ENCODE measurements around the gene DNAJC3. TPM values are rescaled to one million over a fixed set of nuclear protein-coding genes. Genes with fewer than 3 reads are reported as not detected.

Gene DNAJC3
- total and polyA plus RNA-seq, 2 of the 13 experiments (the other 11 are each of a cell fraction or from before 2014, with no cell fraction given), result 10.4 to 48.2 TPM

DNA sequence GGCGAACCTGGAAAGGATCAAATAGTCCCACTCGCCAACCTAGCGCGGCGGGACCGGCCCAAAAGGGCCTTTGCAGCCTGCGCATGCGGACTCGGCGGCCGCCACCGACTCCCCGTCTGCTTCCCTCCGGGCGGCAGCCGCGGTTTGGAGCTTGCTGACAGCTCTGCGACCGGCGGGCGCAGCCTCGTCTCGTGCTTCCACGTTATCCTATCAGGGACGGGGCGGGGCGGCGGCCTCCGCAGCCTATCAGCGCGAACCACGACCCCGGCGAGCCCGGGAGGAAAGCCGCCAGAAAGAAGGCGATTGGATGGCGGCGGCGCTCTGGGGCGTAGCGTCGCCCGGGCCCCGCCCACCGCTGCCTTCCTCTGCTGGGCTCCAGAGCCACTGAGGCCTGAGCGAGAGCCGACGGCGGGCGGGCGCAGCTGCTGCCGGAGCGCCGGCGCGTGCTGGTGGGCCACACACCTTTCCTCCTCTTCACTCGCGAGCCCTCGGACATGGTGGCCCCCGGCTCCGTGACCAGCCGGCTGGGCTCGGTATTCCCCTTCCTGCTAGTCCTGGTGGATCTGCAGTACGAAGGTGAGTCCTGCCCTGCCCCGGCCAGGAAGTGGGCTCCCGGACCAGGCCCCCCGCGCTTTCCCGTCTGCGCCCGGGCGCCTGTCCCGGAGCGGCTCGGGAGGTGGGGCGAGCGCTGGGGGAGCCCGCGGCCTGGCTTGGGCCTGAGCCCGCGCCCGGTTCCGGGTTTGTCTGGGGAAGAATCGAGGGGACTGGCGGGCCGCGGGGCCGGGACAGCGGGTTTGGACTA is at the start of gene DNAJC3 (continued):
- TF ChIP-seq, protein P1, sequence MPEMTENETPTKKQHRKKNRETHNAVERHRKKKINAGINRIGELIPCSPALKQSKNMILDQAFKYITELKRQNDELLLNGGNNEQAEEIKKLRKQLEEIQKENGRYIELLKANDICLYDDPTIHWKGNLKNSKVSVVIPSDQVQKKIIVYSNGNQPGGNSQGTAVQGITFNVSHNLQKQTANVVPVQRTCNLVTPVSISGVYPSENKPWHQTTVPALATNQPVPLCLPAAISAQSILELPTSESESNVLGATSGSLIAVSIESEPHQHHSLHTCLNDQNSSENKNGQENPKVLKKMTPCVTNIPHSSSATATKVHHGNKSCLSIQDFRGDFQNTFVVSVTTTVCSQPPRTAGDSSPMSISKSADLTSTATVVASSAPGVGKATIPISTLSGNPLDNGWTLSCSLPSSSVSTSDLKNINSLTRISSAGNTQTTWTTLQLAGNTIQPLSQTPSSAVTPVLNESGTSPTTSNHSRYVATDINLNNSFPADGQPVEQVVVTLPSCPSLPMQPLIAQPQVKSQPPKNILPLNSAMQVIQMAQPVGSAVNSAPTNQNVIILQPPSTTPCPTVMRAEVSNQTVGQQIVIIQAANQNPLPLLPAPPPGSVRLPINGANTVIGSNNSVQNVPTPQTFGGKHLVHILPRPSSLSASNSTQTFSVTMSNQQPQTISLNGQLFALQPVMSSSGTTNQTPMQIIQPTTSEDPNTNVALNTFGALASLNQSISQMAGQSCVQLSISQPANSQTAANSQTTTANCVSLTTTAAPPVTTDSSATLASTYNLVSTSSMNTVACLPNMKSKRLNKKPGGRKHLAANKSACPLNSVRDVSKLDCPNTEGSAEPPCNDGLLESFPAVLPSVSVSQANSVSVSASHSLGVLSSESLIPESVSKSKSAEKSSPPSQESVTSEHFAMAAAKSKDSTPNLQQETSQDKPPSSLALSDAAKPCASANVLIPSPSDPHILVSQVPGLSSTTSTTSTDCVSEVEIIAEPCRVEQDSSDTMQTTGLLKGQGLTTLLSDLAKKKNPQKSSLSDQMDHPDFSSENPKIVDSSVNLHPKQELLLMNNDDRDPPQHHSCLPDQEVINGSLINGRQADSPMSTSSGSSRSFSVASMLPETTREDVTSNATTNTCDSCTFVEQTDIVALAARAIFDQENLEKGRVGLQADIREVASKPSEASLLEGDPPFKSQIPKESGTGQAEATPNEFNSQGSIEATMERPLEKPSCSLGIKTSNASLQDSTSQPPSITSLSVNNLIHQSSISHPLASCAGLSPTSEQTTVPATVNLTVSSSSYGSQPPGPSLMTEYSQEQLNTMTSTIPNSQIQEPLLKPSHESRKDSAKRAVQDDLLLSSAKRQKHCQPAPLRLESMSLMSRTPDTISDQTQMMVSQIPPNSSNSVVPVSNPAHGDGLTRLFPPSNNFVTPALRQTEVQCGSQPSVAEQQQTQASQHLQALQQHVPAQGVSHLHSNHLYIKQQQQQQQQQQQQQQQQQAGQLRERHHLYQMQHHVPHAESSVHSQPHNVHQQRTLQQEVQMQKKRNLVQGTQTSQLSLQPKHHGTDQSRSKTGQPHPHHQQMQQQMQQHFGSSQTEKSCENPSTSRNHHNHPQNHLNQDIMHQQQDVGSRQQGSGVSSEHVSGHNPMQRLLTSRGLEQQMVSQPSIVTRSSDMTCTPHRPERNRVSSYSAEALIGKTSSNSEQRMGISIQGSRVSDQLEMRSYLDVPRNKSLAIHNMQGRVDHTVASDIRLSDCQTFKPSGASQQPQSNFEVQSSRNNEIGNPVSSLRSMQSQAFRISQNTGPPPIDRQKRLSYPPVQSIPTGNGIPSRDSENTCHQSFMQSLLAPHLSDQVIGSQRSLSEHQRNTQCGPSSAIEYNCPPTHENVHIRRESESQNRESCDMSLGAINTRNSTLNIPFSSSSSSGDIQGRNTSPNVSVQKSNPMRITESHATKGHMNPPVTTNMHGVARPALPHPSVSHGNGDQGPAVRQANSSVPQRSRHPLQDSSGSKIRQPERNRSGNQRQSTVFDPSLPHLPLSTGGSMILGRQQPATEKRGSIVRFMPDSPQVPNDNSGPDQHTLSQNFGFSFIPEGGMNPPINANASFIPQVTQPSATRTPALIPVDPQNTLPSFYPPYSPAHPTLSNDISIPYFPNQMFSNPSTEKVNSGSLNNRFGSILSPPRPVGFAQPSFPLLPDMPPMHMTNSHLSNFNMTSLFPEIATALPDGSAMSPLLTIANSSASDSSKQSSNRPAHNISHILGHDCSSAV (CRISPR knock-in tag; IDR thresholded peaks at IDR 0.05; ENCODE audit: borderline replicate concordance), result no peak
- TF ChIP-seq ZNF142 (CRISPR knock-in tag; IDR thresholded peaks at IDR 0.05), result peak; percentile 88; the same call in 1 of the 2 replicates
- no peak for TF ChIP-seq JUN (CRISPR knock-in tag; IDR thresholded peaks at IDR 0.05)
- TF ChIP-seq FOXK1 (CRISPR knock-in tag; IDR thresholded peaks at IDR 0.05; ENCODE audit: borderline replicate concordance, low read depth), result 0 out of 2 replicates have a peak, but pooled peaks have one; percentile 65
- TF ChIP-seq NFATC3 (CRISPR knock-in tag; IDR thresholded peaks at IDR 0.05), result no peak; the same call in 1 of the 2 replicates
- peak; percentile 37; the same call in 1 of the 2 replicates for TF ChIP-seq MIER3 (CRISPR knock-in tag; IDR thresholded peaks at IDR 0.05; ENCODE audit: borderline replicate concordance)
- TF ChIP-seq ZFP82 (CRISPR knock-in tag; IDR thresholded peaks at IDR 0.05; ENCODE audit: borderline replicate concordance), result peak; percentile 82
- TF ChIP-seq NAIF1 (CRISPR knock-in tag; IDR thresholded peaks at IDR 0.05; ENCODE audit: borderline replicate concordance), result no peak; the same call in 1 of the 2 replicates
- TF ChIP-seq ZZZ3 (CRISPR knock-in tag; IDR thresholded peaks at IDR 0.05; ENCODE audit: borderline replicate concordance), result no peak
